Measurements from ENCODE around the gene NGRN. TPM values are rescaled to one million over a fixed set of nuclear protein-coding genes. Genes with fewer than 3 reads are reported as not detected.
"Not testable (repeated sequence)": the region's sequence is repeated elsewhere in the genome, so short reads cannot be mapped to it uniquely, and the experiment has no call there.

Gene NGRN
- total RNA-seq, 1 donor from 2014 or later = 94.0 TPM

- Mint-ChIP-seq H3K36me3 (ENCODE audit: low read depth) (no peaks in the 10 kb centered on the region), H3K27me3 (ENCODE audit: low read depth) (no peaks in the 10 kb centered on the region), H3K27ac (ENCODE audit: unreplicated experiment) (no peak overlapping the region), H3K4me1 (ENCODE audit: low read depth) (no peaks in the 10 kb centered on the region), H3K4me3 (ENCODE audit: unreplicated experiment) (no peak overlapping the region), H3K9me3 (ENCODE audit: low read depth) (no peaks in the 10 kb centered on the region)
- TF ChIP-seq CTCF (IDR thresholded peaks at IDR 0.05) = no peak
- peak; percentile 53 for DNase-seq (ENCODE audit: low spot score)
Observed at GRCh38 chr15:90257776-90258175, 7.7 kb upstream of the NGRN start.

GRCh38 chr15:90259524-90259923 is 5.9 kb upstream of the NGRN start:
- Mint-ChIP-seq H3K27ac (ENCODE audit: unreplicated experiment) (no peak overlapping the region), H3K27me3 (ENCODE audit: low read depth) (no peaks in the 10 kb centered on the region), H3K4me3 (ENCODE audit: unreplicated experiment) (no peak overlapping the region), H3K36me3 (ENCODE audit: low read depth) (no peaks in the 10 kb centered on the region), H3K9me3 (ENCODE audit: low read depth) (no peaks in the 10 kb centered on the region), H3K4me1 (ENCODE audit: low read depth) (peaks cover 3% of the 10 kb centered on the region)
- DNase-seq (ENCODE audit: low spot score) = no peak
- no peak for TF ChIP-seq CTCF (IDR thresholded peaks at IDR 0.05)

GRCh38 chr15:90260731-90261130 is 4.7 kb upstream of the NGRN start:
- H3K4me3 Mint-ChIP-seq (ENCODE audit: unreplicated experiment); H3K4me1 Mint-ChIP-seq (ENCODE audit: low read depth); H3K9me3 Mint-ChIP-seq (ENCODE audit: low read depth); H3K36me3 Mint-ChIP-seq (ENCODE audit: low read depth); DNase-seq (ENCODE audit: low spot score); H3K27me3 Mint-ChIP-seq (ENCODE audit: low read depth); H3K27ac Mint-ChIP-seq (ENCODE audit: unreplicated experiment): not testable (repeated sequence)

- no peaks in the 10 kb centered on the region for H3K36me3 Mint-ChIP-seq (ENCODE audit: low read depth)
- no peak overlapping the region for H3K4me3 Mint-ChIP-seq (ENCODE audit: unreplicated experiment)
- TF ChIP-seq CTCF (IDR thresholded peaks at IDR 0.05) = no peak
- H3K9me3 Mint-ChIP-seq (ENCODE audit: low read depth) = no peaks in the 10 kb centered on the region
- no peak overlapping the region for H3K27ac Mint-ChIP-seq (ENCODE audit: unreplicated experiment)
- peaks cover 14% of the 10 kb centered on the region for H3K4me1 Mint-ChIP-seq (ENCODE audit: low read depth)
- DNase-seq (ENCODE audit: low spot score) = peak; percentile 30
- H3K27me3 Mint-ChIP-seq (ENCODE audit: low read depth) = no peaks in the 10 kb centered on the region
Observed at GRCh38 chr15:90261811-90262210, 3.7 kb upstream of the NGRN start.

GRCh38 chr15:90262426-90262825 is 3.0 kb upstream of the NGRN start:
- no peak for TF ChIP-seq CTCF (IDR thresholded peaks at IDR 0.05)
- Mint-ChIP-seq H3K36me3 (ENCODE audit: low read depth) (no peaks in the 10 kb centered on the region), H3K27me3 (ENCODE audit: low read depth) (no peaks in the 10 kb centered on the region), H3K4me1 (ENCODE audit: low read depth) (peaks cover 20% of the 10 kb centered on the region), H3K9me3 (ENCODE audit: low read depth) (no peaks in the 10 kb centered on the region), H3K27ac (ENCODE audit: unreplicated experiment) (no peak overlapping the region), H3K4me3 (ENCODE audit: unreplicated experiment) (no peak overlapping the region)
- DNase-seq (ENCODE audit: low spot score) = peak; percentile 15

- Mint-ChIP-seq H3K27me3 (ENCODE audit: low read depth) (no peaks in the 10 kb centered on the region), H3K4me3 (ENCODE audit: unreplicated experiment) (peak overlapping the region; percentile 94), H3K9me3 (ENCODE audit: low read depth) (no peaks in the 10 kb centered on the region), H3K4me1 (ENCODE audit: low read depth) (peaks cover 36% of the 10 kb centered on the region), H3K36me3 (ENCODE audit: low read depth) (peaks cover 6% of the 10 kb centered on the region), H3K27ac (ENCODE audit: unreplicated experiment) (peak overlapping the region; percentile 96)
- no peak for DNase-seq (ENCODE audit: low spot score)
- TF ChIP-seq CTCF (IDR thresholded peaks at IDR 0.05) = no peak
Observed at GRCh38 chr15:90264671-90265070, 801 bp upstream of the NGRN start.
